PC-3 (cell line): Measurements from ENCODE around the gene SCAI.

Source experiments
- CTCF ChIP-seq: fragments of 300-600 bp; sonication (generic); conservative IDR thresholded peaks from 2 replicates; pipeline ENCODE4 v1.5.1; 2017; ENCODE audit warnings: antibody characterized with exemption, low read depth, mild to moderate bottlenecking, low read length
- EZH2 ChIP-seq: fragments of 300-600 bp; sonication (generic); IDR thresholded peaks from one replicate; pipeline ENCODE4 v1.6.1; 2017; ENCODE audit warnings: antibody characterized with exemption, mild to moderate bottlenecking, low read length; ENCODE audit not compliant: unreplicated experiment
- EZH2phosphoT487 ChIP-seq: fragments of 300-600 bp; sonication (generic); IDR thresholded peaks from 2 replicates; pipeline ENCODE4 v1.6.1; 2018; ENCODE audit warnings: mild to moderate bottlenecking, antibody characterized with exemption, low read length, borderline replicate concordance

GRCh38 chr9:125145425-125145824 is 2.1 kb upstream of the SCAI start:
- TF ChIP-seq CTCF (no peak), EZH2 (no peak), EZH2phosphoT487 (no peak)
